Liver (tissue), 9 donors: Measurements from ENCODE around the gene COQ7. TPM values are rescaled to one million over a fixed set of nuclear protein-coding genes. Genes with fewer than 3 reads are reported as not detected.

Experiments used
- DNase-seq: peaks from one replicate; pipeline ENCODE4 v3.0.0-alpha.2; 2017; ENCODE audit warnings: low spot score
- H3K27ac ChIP-seq, 2 donors: one replicate each; pipeline ENCODE4 v1.7.0; 2013; ENCODE audit warnings: inconsistent platforms in 2 of 2, low read length in 2 of 2, control low read depth in 1 of 2, low read depth in 1 of 2, mild to moderate bottlenecking in 1 of 2
- H3K27me3 ChIP-seq, 4 donors: one replicate each; pipeline versions ENCODE4 v1.6.1 to v1.7.0; 2013; ENCODE audit warnings: low read length in 3 of 4, inconsistent platforms in 1 of 4, mild to moderate bottlenecking in 1 of 4, moderate library complexity in 1 of 4; ENCODE audit not compliant: control insufficient read depth in 4 of 4, insufficient read depth in 4 of 4
- H3K36me3 ChIP-seq, 4 donors: one replicate each; pipeline versions ENCODE4 v1.6.1 to v1.7.0; 2013; ENCODE audit warnings: low read length in 3 of 4, mild to moderate bottlenecking in 3 of 4, low read depth in 1 of 4, moderate library complexity in 1 of 4; ENCODE audit not compliant: control insufficient read depth in 4 of 4, insufficient read depth in 3 of 4
- H3K4me1 ChIP-seq, 4 donors: one replicate each; pipeline versions ENCODE4 v1.6.1 to v1.7.0; 2013; ENCODE audit warnings: low read length in 3 of 4, mild to moderate bottlenecking in 3 of 4, moderate library complexity in 1 of 4; ENCODE audit not compliant: control insufficient read depth in 4 of 4, insufficient read depth in 4 of 4
- H3K4me3 ChIP-seq, 3 donors: one replicate each; pipeline versions ENCODE4 v1.6.1 to v1.7.0; 2013; ENCODE audit warnings: low read length in 3 of 3, control low read depth in 1 of 3, low read depth in 1 of 3, mild to moderate bottlenecking in 1 of 3
- H3K9ac ChIP-seq, 2 donors: one replicate each; pipeline ENCODE4 v1.7.0; 2013; ENCODE audit warnings: low read length in 2 of 2, mild to moderate bottlenecking in 2 of 2, moderate library complexity in 2 of 2, control low read depth in 1 of 2, low read depth in 1 of 2
- H3K9me3 ChIP-seq, 4 donors: one replicate each; pipeline versions ENCODE4 v1.6.1 to v1.7.0; 2013; ENCODE audit warnings: low read length in 3 of 4; ENCODE audit not compliant: control insufficient read depth in 4 of 4
- ATF3 ChIP-seq: IDR thresholded peaks from 2 replicates; pipeline ENCODE4 v1.6.1; 2016; ENCODE audit warnings: antibody characterized with exemption
- FOXA1 ChIP-seq: IDR thresholded peaks from 2 replicates; pipeline ENCODE4 v1.6.1; 2016; ENCODE audit warnings: antibody characterized with exemption
- FOXA2 ChIP-seq: IDR thresholded peaks from 2 replicates; pipeline ENCODE4 v1.6.1; 2016; ENCODE audit warnings: antibody characterized with exemption
- HNF4A ChIP-seq, 2 donors: conservative IDR thresholded peaks; 2 replicates each; pipeline ENCODE4 v1.6.1; 2016; ENCODE audit warnings: antibody characterized with exemption in 2 of 2, mild to moderate bottlenecking in 2 of 2
- HNF4G ChIP-seq: IDR thresholded peaks from 2 replicates; pipeline ENCODE4 v1.6.1; 2016; ENCODE audit warnings: antibody characterized with exemption
- NR2F2 ChIP-seq: IDR thresholded peaks from 2 replicates; pipeline ENCODE4 v1.6.1; 2016; ENCODE audit warnings: antibody characterized with exemption
- RAD21 ChIP-seq, 2 donors: IDR thresholded peaks; 2 replicates each; pipeline ENCODE4 v1.6.1; 2016; ENCODE audit warnings: antibody characterized with exemption in 2 of 2, mild to moderate bottlenecking in 2 of 2
- RXRA ChIP-seq, 2 donors: IDR thresholded peaks; 2 replicates each; pipeline ENCODE4 v1.6.1; 2017 to 2018; ENCODE audit warnings: antibody characterized with exemption in 2 of 2, mild to moderate bottlenecking in 1 of 2
- SP1 ChIP-seq: IDR thresholded peaks from 2 replicates; pipeline ENCODE4 v1.6.1; 2018; ENCODE audit warnings: antibody characterized with exemption, mild to moderate bottlenecking
- TAF1 ChIP-seq: conservative IDR thresholded peaks from 2 replicates; pipeline ENCODE4 v1.6.1; 2016; ENCODE audit warnings: antibody characterized with exemption, mild to moderate bottlenecking
- WGBS: extraction: QIAGEN DNeasy Blood & Tissue Kit; methylation state at CpG from one replicate; pipeline ENCODE4 v1.1.7; 2013; 5-methylcytosine and 5-hydroxymethylcytosine counted together
- polyA plus RNA-seq, 2 donors: library from polyadenylated mRNA; stranded (reverse) in 1 of 2; unstranded in 1 of 2; fragments of 200-250 nt in 1 of 2; fragments of >200 nt in 1 of 2; fragmentation: Nextera tagmentation in 1 of 2; extraction: Ambion mirVana in 1 of 2; gene quantifications; one replicate each; pipeline versions ENCODE4 v1.2.1 to v1.2.3, GENCODE V29; 2013 to 2015
- total RNA-seq, 2 donors: library from RNA; depleted of rRNA; stranded (reverse); fragments of >200 nt; gene quantifications; one replicate each; pipeline ENCODE4 v1.2.3, GENCODE V29; 2014
- TF ChIP-seq, protein P1 (sequence below): fragments of 150-350 bp; IDR thresholded peaks from 2 replicates; pipeline ENCODE4 v1.5.1; 2017; ENCODE audit warnings: improper control_type of control experiment, low read depth, low read length; ENCODE audit not compliant: missing input control
- donor health status: healthy.
- donor health status: healthy.
- donor health status: healthy.
- donor health status: healthy.
- donor health status: healthy.

Gene COQ7
- total and polyA plus RNA-seq, 4 donors = 5.3 to 10.8 (median 7.2) TPM

GRCh38 chr16:19073863-19074262 lies 6.4 kb downstream of the COQ7 start:
- Histone ChIP-seq H3K4me3 (no peak overlapping the region), H3K27me3 (no peaks in the 10 kb centered on the region), H3K27ac (no peak overlapping the region), H3K9me3 (no peaks in the 10 kb centered on the region), H3K36me3 (peaks cover 9 to 33% (median 13%) of the 10 kb centered on the region in 4 donors), H3K4me1 (peaks cover 0 to 6% (median 5%) of the 10 kb centered on the region in 4 donors), H3K9ac (no peak overlapping the region)
- WGBS = 77% methylated on average over 7 of the region's 7 CpGs
- TF ChIP-seq FOXA1 = no peak
- TF ChIP-seq RXRA (IDR thresholded peaks at IDR 0.05) = no peak
- no peak for TF ChIP-seq NR2F2
- TF ChIP-seq ATF3 = no peak
- TF ChIP-seq TAF1 = no peak
- TF ChIP-seq SP1 = no peak
- TF ChIP-seq HNF4G = no peak
- no peak for TF ChIP-seq HNF4A (conservative IDR thresholded peaks at IDR 0.05)
- no peak for DNase-seq

DNA sequence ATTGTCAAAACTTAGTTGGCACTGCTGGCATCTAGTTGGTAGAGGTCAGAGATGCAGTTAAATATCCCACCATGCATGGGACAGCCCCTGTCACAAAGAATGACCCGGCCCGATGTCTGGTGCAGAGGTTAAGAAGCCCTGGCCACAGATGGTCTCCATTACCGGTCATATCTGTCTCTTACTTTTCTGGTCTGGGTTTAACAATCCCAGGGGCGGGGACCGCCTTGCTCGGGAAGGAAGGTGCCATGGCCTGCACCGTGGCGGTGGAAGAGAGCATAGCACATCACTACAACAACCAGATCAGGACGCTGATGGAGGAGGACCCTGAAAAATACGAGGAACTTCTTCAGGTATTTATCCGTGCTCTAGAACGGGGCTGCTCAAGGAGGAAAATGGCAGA lies 8.1 kb downstream of the COQ7 start:
- no peaks in the 10 kb centered on the region for H3K9me3 ChIP-seq
- peaks cover 0 to 4% (median 3%) of the 10 kb centered on the region in 4 donors for H3K4me1 ChIP-seq
- no peak overlapping the region for H3K4me3 ChIP-seq
- no peak overlapping the region for H3K9ac ChIP-seq
- no peaks in the 10 kb centered on the region for H3K27me3 ChIP-seq
- no peak for DNase-seq
- no peak overlapping the region for H3K27ac ChIP-seq
- 97% methylated on average over 12 of the region's 12 CpGs for WGBS
- TF ChIP-seq HNF4A (conservative IDR thresholded peaks at IDR 0.05) = no peak
- peaks cover 10 to 40% (median 16%) of the 10 kb centered on the region in 4 donors for H3K36me3 ChIP-seq

DNA sequence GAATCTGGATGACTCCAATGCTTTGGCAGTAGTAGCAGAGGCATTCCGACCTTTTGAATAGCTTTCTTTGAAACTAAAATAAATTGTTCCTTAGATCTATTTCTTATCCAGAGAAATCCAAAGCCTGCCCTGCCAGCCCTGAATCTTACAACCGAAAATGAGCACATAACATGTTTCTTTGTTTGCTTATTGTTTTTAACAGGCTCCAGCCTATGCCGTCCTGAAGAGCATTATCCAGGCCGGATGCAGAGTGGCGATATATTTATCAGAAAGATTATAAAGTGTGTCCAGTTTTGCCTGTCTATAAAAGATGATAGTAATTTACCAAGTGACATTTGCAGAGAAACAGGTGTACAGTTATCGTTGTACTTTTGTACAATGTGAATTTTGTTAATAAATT lies 10.5 kb downstream of the COQ7 start:
- 87% methylated on average over 6 of the region's 6 CpGs for WGBS

More for the DNA sequence above, 10.5 kb downstream of the COQ7 start:
- DNase-seq = no peak
- Histone ChIP-seq H3K9ac (no peak overlapping the region), H3K4me3 (no peak overlapping the region), H3K4me1 (peaks cover 0 to 4% (median 3%) of the 10 kb centered on the region in 4 donors), H3K9me3 (no peaks in the 10 kb centered on the region), H3K27ac (no peak overlapping the region), H3K27me3 (no peaks in the 10 kb centered on the region), H3K36me3 (peaks cover 12 to 38% (median 18%) of the 10 kb centered on the region in 4 donors)
- TF ChIP-seq FOXA2 = no peak
- no peak for TF ChIP-seq ATF3
- TF ChIP-seq, protein P1, sequence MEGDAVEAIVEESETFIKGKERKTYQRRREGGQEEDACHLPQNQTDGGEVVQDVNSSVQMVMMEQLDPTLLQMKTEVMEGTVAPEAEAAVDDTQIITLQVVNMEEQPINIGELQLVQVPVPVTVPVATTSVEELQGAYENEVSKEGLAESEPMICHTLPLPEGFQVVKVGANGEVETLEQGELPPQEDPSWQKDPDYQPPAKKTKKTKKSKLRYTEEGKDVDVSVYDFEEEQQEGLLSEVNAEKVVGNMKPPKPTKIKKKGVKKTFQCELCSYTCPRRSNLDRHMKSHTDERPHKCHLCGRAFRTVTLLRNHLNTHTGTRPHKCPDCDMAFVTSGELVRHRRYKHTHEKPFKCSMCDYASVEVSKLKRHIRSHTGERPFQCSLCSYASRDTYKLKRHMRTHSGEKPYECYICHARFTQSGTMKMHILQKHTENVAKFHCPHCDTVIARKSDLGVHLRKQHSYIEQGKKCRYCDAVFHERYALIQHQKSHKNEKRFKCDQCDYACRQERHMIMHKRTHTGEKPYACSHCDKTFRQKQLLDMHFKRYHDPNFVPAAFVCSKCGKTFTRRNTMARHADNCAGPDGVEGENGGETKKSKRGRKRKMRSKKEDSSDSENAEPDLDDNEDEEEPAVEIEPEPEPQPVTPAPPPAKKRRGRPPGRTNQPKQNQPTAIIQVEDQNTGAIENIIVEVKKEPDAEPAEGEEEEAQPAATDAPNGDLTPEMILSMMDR = no peak
- TF ChIP-seq HNF4A (conservative IDR thresholded peaks at IDR 0.05) = no peak
- TF ChIP-seq RAD21 (IDR thresholded peaks at IDR 0.05) = no peak
